ENCODE data around the gene CDC20B. TPM values are rescaled to one million over a fixed set of nuclear protein-coding genes. Genes with fewer than 3 reads are reported as not detected.

Gene CDC20B
- total RNA-seq, 1 experiment from 2014 or later, result 0.26 TPM

GRCh38 chr5:55143624-55144023 is 29.4 kb downstream of the CDC20B start:
- no peaks in the 10 kb centered on the region for H3K23me2 ChIP-seq (ENCODE audit: insufficient read length, low read depth, low read length, poor library complexity, severe bottlenecking)
- no peak for TF ChIP-seq CTCF (conservative IDR thresholded peaks at IDR 0.05)
- H3K9me3 Mint-ChIP-seq, result no peaks in the 10 kb centered on the region
- no peaks in the 10 kb centered on the region for H3K79me2 ChIP-seq (ENCODE audit: insufficient read depth, low read length)
- no peak overlapping the region for H2AFZ ChIP-seq (ENCODE audit: low read length)
- no peaks in the 10 kb centered on the region for H3K9me3 ChIP-seq (ENCODE audit: control insufficient read depth, low read depth, low read length)
- H2AK5ac ChIP-seq (ENCODE audit: insufficient read length, low read length), result no peak overlapping the region
- H3K4me1 ChIP-seq (ENCODE audit: insufficient read depth, low read length), result no peaks in the 10 kb centered on the region
- H3K18ac ChIP-seq (ENCODE audit: insufficient read length, low read depth, low read length), result no peak overlapping the region
- no peak overlapping the region for H3K14ac ChIP-seq (ENCODE audit: insufficient read depth, low read length)
- H2BK12ac ChIP-seq (ENCODE audit: insufficient read length, low read depth, low read length), result no peak overlapping the region
- H3K79me1 ChIP-seq (ENCODE audit: insufficient read depth, low read depth, low read length, poor library complexity, severe bottlenecking), result no peaks in the 10 kb centered on the region
- H3K27ac ChIP-seq (ENCODE audit: insufficient read length, low read depth, low read length), result no peak overlapping the region
- no peak for DNase-seq
- no peak overlapping the region for H4K91ac ChIP-seq (ENCODE audit: insufficient read length, low read depth, low read length)
- H3K27me3 ChIP-seq (ENCODE audit: insufficient read depth, low read length), result no peaks in the 10 kb centered on the region
- H3T11ph ChIP-seq (ENCODE audit: low read length), result no peak overlapping the region
- H4K20me1 ChIP-seq (ENCODE audit: control insufficient read depth, insufficient read depth, insufficient read length), result no peaks in the 10 kb centered on the region
- H3K4me1 Mint-ChIP-seq, result peaks cover 2 to 4% of the 10 kb centered on the region in 2 experiments; a peak in 2 of 4 replicates
- no peak overlapping the region for H2BK120ac ChIP-seq (ENCODE audit: low read depth, low read length, poor library complexity, severe bottlenecking)
- no peak overlapping the region for H4K5ac ChIP-seq (ENCODE audit: insufficient read length, low read depth, low read length)
- no peak overlapping the region for H4K8ac ChIP-seq (replicated peaks; ENCODE audit: insufficient read length, low read depth, low read length)
- H3K23ac ChIP-seq (ENCODE audit: insufficient read length, low read depth, low read length), result no peak overlapping the region
- H3K27me3 Mint-ChIP-seq (ENCODE audit: low read depth), result peaks cover 2% of the 10 kb centered on the region; the same call in 1 of the 2 replicates
- no peak overlapping the region for H2BK20ac ChIP-seq (ENCODE audit: low read depth, low read length, poor library complexity, severe bottlenecking)
- H3K9ac ChIP-seq (ENCODE audit: extremely low read depth, insufficient read length, low read length), result no peak overlapping the region
- H3K4ac ChIP-seq (ENCODE audit: low read depth, low read length), result no peak overlapping the region
- H3K27ac Mint-ChIP-seq, result no peak overlapping the region
- no peak overlapping the region for H2BK5ac ChIP-seq (ENCODE audit: insufficient read length, low read length)
- no peak overlapping the region for H3K56ac ChIP-seq (ENCODE audit: insufficient read length, low read depth, low read length)
- WGBS (ENCODE audit: extremely low coverage, insufficient read length, low lambda C conversion rate), result no CpG with 5 or more reads among the region's 4 CpGs
- H3K4me3 Mint-ChIP-seq, result no peak overlapping the region
- H3K4me2 ChIP-seq (ENCODE audit: insufficient read depth, insufficient read length, low read length), result no peak overlapping the region
- no peak overlapping the region for H2BK15ac ChIP-seq (ENCODE audit: low read depth, low read length)
- H3K36me3 Mint-ChIP-seq (ENCODE audit: insufficient read depth in 1 of 3, low read depth in 3 of 3), result no peaks in the 10 kb centered on the region
